OCI-LY1 (cell line): ENCODE measurements around the gene AADAT.

ENCODE experiments used
- H2AFZ ChIP-seq: fragments of 200-600 bp; sonication (generic), shearing (Covaris generic); 2 replicates; pipeline ENCODE4 v1.6.0; 2014; ENCODE audit warnings: antibody characterized with exemption, mild to moderate bottlenecking, low read length
- H3F3A ChIP-seq: fragments of 200-600 bp; sonication (generic), shearing (Covaris generic); 2 replicates; pipeline ENCODE4 v1.6.0; 2014; ENCODE audit warnings: mild to moderate bottlenecking, antibody characterized with exemption, low read length, moderate library complexity; ENCODE audit not compliant: insufficient read depth
- H3K27ac ChIP-seq: fragments of 200-600 bp; sonication (generic); 2 replicates; pipeline ENCODE4 v1.5.1; 2014; ENCODE audit warnings: low read length, mixed run types, mild to moderate bottlenecking, low read depth; ENCODE audit not compliant: poor library complexity, severe bottlenecking
- H3K27me3 ChIP-seq: fragments of 200-600 bp; sonication (generic); 2 replicates; pipeline ENCODE4 v1.6.0; 2014; ENCODE audit warnings: antibody characterized with exemption, mild to moderate bottlenecking, low read length, moderate library complexity; ENCODE audit not compliant: insufficient read depth
- H3K36me3 ChIP-seq: fragments of 200-600 bp; sonication (generic); 2 replicates; pipeline ENCODE4 v1.6.1; 2014; ENCODE audit warnings: mild to moderate bottlenecking, antibody characterized with exemption, low read length, moderate library complexity, mixed read lengths; ENCODE audit not compliant: insufficient read depth
- H3K4me1 ChIP-seq: fragments of 200-600 bp; sonication (generic); 2 replicates; pipeline ENCODE4 v1.5.1; 2014; ENCODE audit warnings: mild to moderate bottlenecking, low read length, moderate library complexity; ENCODE audit not compliant: insufficient read depth, severe bottlenecking
- H3K4me2 ChIP-seq: fragments of 200-600 bp; sonication (generic), shearing (Covaris generic); 2 replicates; pipeline ENCODE4 v1.6.1; 2014; ENCODE audit warnings: low read length
- H3K4me3 ChIP-seq: fragments of 200-600 bp; sonication (generic); 2 replicates; pipeline ENCODE4 v1.5.1; 2014; ENCODE audit warnings: low read length, low read depth, mild to moderate bottlenecking, mixed read lengths; ENCODE audit not compliant: poor library complexity, severe bottlenecking
- H3K79me2 ChIP-seq: fragments of 200-600 bp; shearing (Covaris generic); 2 replicates; pipeline ENCODE4 v1.6.1; 2016; ENCODE audit warnings: mixed run types, low read length, mixed read lengths; ENCODE audit not compliant: insufficient read depth
- H3K9ac ChIP-seq: fragments of 200-600 bp; sonication (generic), shearing (Covaris generic); 2 replicates; pipeline ENCODE4 v1.6.1; 2014; ENCODE audit warnings: mild to moderate bottlenecking, low read length, mixed read lengths
- H3K9me2 ChIP-seq: fragments of 200-600 bp; sonication (generic), shearing (Covaris generic); 2 replicates; pipeline ENCODE4 v1.6.1; 2014; ENCODE audit warnings: low read depth, mild to moderate bottlenecking, low read length, mixed read lengths
- H3K9me3 ChIP-seq: fragments of 200-600 bp; shearing (Covaris generic); 2 replicates; pipeline ENCODE4 v1.6.1; 2014; ENCODE audit warnings: low read length, mixed read lengths
- H4K20me1 ChIP-seq: fragments of 200-600 bp; sonication (generic), shearing (Covaris generic); 2 replicates; pipeline ENCODE4 v1.6.0; 2016; ENCODE audit warnings: mild to moderate bottlenecking, low read length; ENCODE audit not compliant: insufficient read depth
- CTCF ChIP-seq: fragments of 200-600 bp; sonication (generic), shearing (Covaris generic); IDR thresholded peaks from 2 replicates; pipeline ENCODE4 v1.5.1; 2017; ENCODE audit warnings: mild to moderate bottlenecking, antibody characterized with exemption, low read length, moderate library complexity, mixed read lengths
- EZH2 ChIP-seq: fragments of 200-600 bp; sonication (generic), shearing (Covaris generic); IDR thresholded peaks from 2 replicates; pipeline ENCODE4 v1.8.0; 2017; ENCODE audit warnings: borderline replicate concordance, mixed run types, mild to moderate bottlenecking, antibody characterized with exemption, low read length, moderate library complexity, mixed read lengths

Gene AADAT

GRCh38 chr4:170014359-170015011 lies 75.3 kb downstream of the AADAT start:
- H3K27ac ChIP-seq: no peak overlapping the region
- no peak overlapping the region for H3K4me3 ChIP-seq
- H3K36me3 ChIP-seq: no peaks in the 10 kb centered on the region
- no peaks in the 10 kb centered on the region for H3K9me2 ChIP-seq
- no peaks in the 10 kb centered on the region for H3K4me1 ChIP-seq
- TF ChIP-seq EZH2 (no peak), CTCF (no peak)
- no peaks in the 10 kb centered on the region for H3K79me2 ChIP-seq
- H3K9me3 ChIP-seq: no peaks in the 10 kb centered on the region
- no peaks in the 10 kb centered on the region for H3F3A ChIP-seq
- no peaks in the 10 kb centered on the region for H3K27me3 ChIP-seq
- no peak overlapping the region for H3K4me2 ChIP-seq
- no peaks in the 10 kb centered on the region for H4K20me1 ChIP-seq
- H2AFZ ChIP-seq: no peak overlapping the region
- no peak overlapping the region for H3K9ac ChIP-seq

GRCh38 chr4:170012629-170012958 lies 77.2 kb downstream of the AADAT start:
- Histone ChIP-seq H3K4me3 (no peak overlapping the region), H2AFZ (no peak overlapping the region), H3K4me1 (no peaks in the 10 kb centered on the region), H3F3A (no peaks in the 10 kb centered on the region), H3K79me2 (no peaks in the 10 kb centered on the region), H3K27ac (no peak overlapping the region), H3K9ac (no peak overlapping the region), H4K20me1 (no peaks in the 10 kb centered on the region), H3K36me3 (no peaks in the 10 kb centered on the region), H3K4me2 (no peak overlapping the region), H3K27me3 (no peaks in the 10 kb centered on the region), H3K9me2 (no peaks in the 10 kb centered on the region), H3K9me3 (no peaks in the 10 kb centered on the region)
- TF ChIP-seq CTCF (no peak), EZH2 (no peak)

- no peaks in the 10 kb centered on the region for H3K36me3 ChIP-seq
- no peaks in the 10 kb centered on the region for H3K9me3 ChIP-seq
- no peak for TF ChIP-seq CTCF
- TF ChIP-seq EZH2: no peak
These were observed 77.7 kb downstream of the AADAT start for GRCh38 chr4:170011921-170012628.

More at GRCh38 chr4:170011921-170012628, 77.7 kb downstream of the AADAT start:
- Histone ChIP-seq H3K9ac (no peak overlapping the region), H3K4me1 (no peaks in the 10 kb centered on the region), H3K4me2 (no peak overlapping the region), H3F3A (no peaks in the 10 kb centered on the region), H4K20me1 (no peaks in the 10 kb centered on the region), H3K27me3 (no peaks in the 10 kb centered on the region), H3K4me3 (no peak overlapping the region), H3K9me2 (no peaks in the 10 kb centered on the region), H3K79me2 (no peaks in the 10 kb centered on the region), H2AFZ (no peak overlapping the region), H3K27ac (no peak overlapping the region)
